Neural cell (in vitro differentiated cells): Measurements from ENCODE around the gene CUBN. TPM values are rescaled to one million over a fixed set of nuclear protein-coding genes. Genes with fewer than 3 reads are reported as not detected.

Source experiments
- H2AFZ ChIP-seq: fragments of 200-600, 300-800 bp; sonication (generic), shearing (Covaris generic); 2 replicates; pipeline ENCODE4 v1.6.0; 2014; ENCODE audit warnings: low read depth, mild to moderate bottlenecking, antibody characterized with exemption, low read length, moderate library complexity
- H3F3A ChIP-seq: fragments of 200-600 bp; shearing (Covaris generic); 2 replicates; pipeline ENCODE4 v1.6.1; 2016; ENCODE audit warnings: mild to moderate bottlenecking, moderate library complexity, mixed read lengths, antibody characterized with exemption, low read length; ENCODE audit not compliant: insufficient read depth, poor library complexity, severe bottlenecking
- H3K27ac ChIP-seq: fragments of 200-600, 300-800 bp; sonication (generic), shearing (Covaris generic); 2 replicates; pipeline ENCODE4 v1.5.1; 2014; ENCODE audit warnings: mild to moderate bottlenecking, low read length, moderate library complexity
- H3K27me3 ChIP-seq: fragments of 300-800, 200-600 bp; sonication (generic), shearing (Covaris generic); 2 replicates; pipeline ENCODE4 v1.6.0; 2014; ENCODE audit warnings: mild to moderate bottlenecking, low read depth, low read length, moderate library complexity; ENCODE audit not compliant: insufficient read depth
- H3K36me3 ChIP-seq: fragments of 300-800, 200-600 bp; sonication (generic), shearing (Covaris generic); 2 replicates; pipeline ENCODE4 v1.5.1; 2014; ENCODE audit warnings: mild to moderate bottlenecking, antibody characterized with exemption, low read length, moderate library complexity; ENCODE audit not compliant: insufficient read depth
- H3K4me2 ChIP-seq: fragments of 300-800, 200-600 bp; sonication (generic), shearing (Covaris generic); 2 replicates; pipeline ENCODE4 v1.6.0; 2014; ENCODE audit warnings: mild to moderate bottlenecking, low read length
- H3K4me3 ChIP-seq: fragments of 300-800, 200-600 bp; sonication (generic), shearing (Covaris generic); 2 replicates; pipeline ENCODE4 v1.5.1; 2014; ENCODE audit warnings: mild to moderate bottlenecking, low read length, moderate library complexity
- H3K79me2 ChIP-seq: fragments of 200-600 bp; shearing (Covaris generic); replicated peaks from 2 replicates; pipeline ENCODE4 v1.6.0; 2014; ENCODE audit warnings: mild to moderate bottlenecking, low read length, moderate library complexity; ENCODE audit not compliant: insufficient read depth
- H3K9ac ChIP-seq: fragments of 300-800, 200-600 bp; sonication (generic), shearing (Covaris generic); 2 replicates; pipeline ENCODE4 v1.6.1; 2016; ENCODE audit warnings: mild to moderate bottlenecking, low read length, mixed read lengths
- H3K9me2 ChIP-seq: fragments of 200-600 bp; shearing (Covaris generic); 2 replicates; pipeline ENCODE4 v1.6.1; 2016; ENCODE audit warnings: mild to moderate bottlenecking, low read length, mixed read lengths; ENCODE audit not compliant: insufficient read depth
- H3K9me3 ChIP-seq: fragments of 200-600, 300-800 bp; sonication (generic), shearing (Covaris generic); 2 replicates; pipeline ENCODE4 v1.6.1; 2016; ENCODE audit warnings: mild to moderate bottlenecking, mixed run types, low read length, moderate library complexity, mixed read lengths
- H4K20me1 ChIP-seq: fragments of 200-600 bp; shearing (Covaris generic); 2 replicates; pipeline ENCODE4 v1.6.1; 2016; ENCODE audit warnings: mild to moderate bottlenecking, mixed run types; ENCODE audit not compliant: insufficient read depth
- EP300 ChIP-seq: fragments of 450-650 bp; conservative IDR thresholded peaks from 2 replicates; pipeline ENCODE4 v1.6.1; 2014; ENCODE audit warnings: antibody characterized with exemption, mild to moderate bottlenecking, moderate library complexity; ENCODE audit not compliant: poor library complexity, severe bottlenecking
- EZH2 ChIP-seq: fragments of 200-600, 300-800 bp; shearing (Covaris generic), sonication (generic); IDR thresholded peaks from 2 replicates; pipeline ENCODE4 v1.6.1; 2014; ENCODE audit warnings: antibody characterized with exemption, low read length, borderline replicate concordance, mild to moderate bottlenecking; ENCODE audit not compliant: insufficient read depth, poor library complexity, severe bottlenecking
- POLR2AphosphoS5 ChIP-seq: IDR thresholded peaks from 2 replicates; pipeline ENCODE4 v1.6.1; 2012
- RAD21 ChIP-seq: fragments of 450-650 bp; conservative IDR thresholded peaks from 2 replicates; pipeline ENCODE4 v1.6.1; 2014; ENCODE audit warnings: antibody characterized with exemption, mild to moderate bottlenecking, moderate library complexity
- SMC3 ChIP-seq: fragments of 450-650 bp; conservative IDR thresholded peaks from 2 replicates; pipeline ENCODE4 v1.6.1; 2014; ENCODE audit warnings: antibody characterized with exemption, mild to moderate bottlenecking, moderate library complexity; ENCODE audit not compliant: poor library complexity
- TAF1 ChIP-seq: IDR thresholded peaks from 2 replicates; pipeline ENCODE4 v1.6.1; 2012; ENCODE audit warnings: low read depth
- polyA plus RNA-seq: library from polyadenylated mRNA; depleted of rRNA; stranded (reverse); fragments of >200 nt; gene quantifications from 2 replicates; pipeline ENCODE4 v1.2.3, GENCODE V29; 2014
- TF ChIP-seq, protein P1 (sequence below): fragments of 450-650 bp; IDR thresholded peaks from 2 replicates; pipeline ENCODE4 v1.5.1; 2014; ENCODE audit warnings: antibody characterized with exemption, mild to moderate bottlenecking, moderate library complexity; ENCODE audit not compliant: poor library complexity, severe bottlenecking
- TF ChIP-seq, protein P2 (sequence below): IDR thresholded peaks from 2 replicates; pipeline ENCODE4 v1.6.1; 2012; ENCODE audit warnings: borderline replicate concordance

Gene CUBN
- polyA plus RNA-seq, 1 donor from 2014 or later = 7.1 TPM

DNA sequence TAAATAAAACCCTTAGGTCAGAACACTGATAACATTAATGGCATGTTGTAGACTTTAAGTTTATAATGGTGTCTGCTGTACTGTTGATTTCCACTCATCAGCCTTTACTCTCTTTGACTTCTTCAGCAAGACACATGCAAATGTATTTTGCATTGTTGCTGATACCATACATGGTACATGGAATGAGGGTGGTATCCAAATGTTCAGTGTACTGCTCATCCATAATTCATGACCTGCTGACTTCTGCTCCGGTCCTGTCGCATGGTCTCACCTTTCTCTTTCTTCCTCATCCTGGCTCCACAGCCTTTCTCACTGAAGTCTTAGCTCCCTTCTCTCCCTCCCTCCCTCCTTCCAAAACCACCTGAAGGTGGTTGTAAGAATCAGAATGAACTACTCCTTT, 4.7 kb upstream of the CUBN start:
- Histone ChIP-seq H3K9ac (no peak overlapping the region), H2AFZ (no peak overlapping the region)
- TF ChIP-seq POLR2AphosphoS5 = no peak
- TF ChIP-seq SMC3 = no peak
- TF ChIP-seq, protein P1, sequence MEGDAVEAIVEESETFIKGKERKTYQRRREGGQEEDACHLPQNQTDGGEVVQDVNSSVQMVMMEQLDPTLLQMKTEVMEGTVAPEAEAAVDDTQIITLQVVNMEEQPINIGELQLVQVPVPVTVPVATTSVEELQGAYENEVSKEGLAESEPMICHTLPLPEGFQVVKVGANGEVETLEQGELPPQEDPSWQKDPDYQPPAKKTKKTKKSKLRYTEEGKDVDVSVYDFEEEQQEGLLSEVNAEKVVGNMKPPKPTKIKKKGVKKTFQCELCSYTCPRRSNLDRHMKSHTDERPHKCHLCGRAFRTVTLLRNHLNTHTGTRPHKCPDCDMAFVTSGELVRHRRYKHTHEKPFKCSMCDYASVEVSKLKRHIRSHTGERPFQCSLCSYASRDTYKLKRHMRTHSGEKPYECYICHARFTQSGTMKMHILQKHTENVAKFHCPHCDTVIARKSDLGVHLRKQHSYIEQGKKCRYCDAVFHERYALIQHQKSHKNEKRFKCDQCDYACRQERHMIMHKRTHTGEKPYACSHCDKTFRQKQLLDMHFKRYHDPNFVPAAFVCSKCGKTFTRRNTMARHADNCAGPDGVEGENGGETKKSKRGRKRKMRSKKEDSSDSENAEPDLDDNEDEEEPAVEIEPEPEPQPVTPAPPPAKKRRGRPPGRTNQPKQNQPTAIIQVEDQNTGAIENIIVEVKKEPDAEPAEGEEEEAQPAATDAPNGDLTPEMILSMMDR = no peak
- TF ChIP-seq TAF1 = no peak
- no peak for TF ChIP-seq RAD21
- TF ChIP-seq, protein P2, sequence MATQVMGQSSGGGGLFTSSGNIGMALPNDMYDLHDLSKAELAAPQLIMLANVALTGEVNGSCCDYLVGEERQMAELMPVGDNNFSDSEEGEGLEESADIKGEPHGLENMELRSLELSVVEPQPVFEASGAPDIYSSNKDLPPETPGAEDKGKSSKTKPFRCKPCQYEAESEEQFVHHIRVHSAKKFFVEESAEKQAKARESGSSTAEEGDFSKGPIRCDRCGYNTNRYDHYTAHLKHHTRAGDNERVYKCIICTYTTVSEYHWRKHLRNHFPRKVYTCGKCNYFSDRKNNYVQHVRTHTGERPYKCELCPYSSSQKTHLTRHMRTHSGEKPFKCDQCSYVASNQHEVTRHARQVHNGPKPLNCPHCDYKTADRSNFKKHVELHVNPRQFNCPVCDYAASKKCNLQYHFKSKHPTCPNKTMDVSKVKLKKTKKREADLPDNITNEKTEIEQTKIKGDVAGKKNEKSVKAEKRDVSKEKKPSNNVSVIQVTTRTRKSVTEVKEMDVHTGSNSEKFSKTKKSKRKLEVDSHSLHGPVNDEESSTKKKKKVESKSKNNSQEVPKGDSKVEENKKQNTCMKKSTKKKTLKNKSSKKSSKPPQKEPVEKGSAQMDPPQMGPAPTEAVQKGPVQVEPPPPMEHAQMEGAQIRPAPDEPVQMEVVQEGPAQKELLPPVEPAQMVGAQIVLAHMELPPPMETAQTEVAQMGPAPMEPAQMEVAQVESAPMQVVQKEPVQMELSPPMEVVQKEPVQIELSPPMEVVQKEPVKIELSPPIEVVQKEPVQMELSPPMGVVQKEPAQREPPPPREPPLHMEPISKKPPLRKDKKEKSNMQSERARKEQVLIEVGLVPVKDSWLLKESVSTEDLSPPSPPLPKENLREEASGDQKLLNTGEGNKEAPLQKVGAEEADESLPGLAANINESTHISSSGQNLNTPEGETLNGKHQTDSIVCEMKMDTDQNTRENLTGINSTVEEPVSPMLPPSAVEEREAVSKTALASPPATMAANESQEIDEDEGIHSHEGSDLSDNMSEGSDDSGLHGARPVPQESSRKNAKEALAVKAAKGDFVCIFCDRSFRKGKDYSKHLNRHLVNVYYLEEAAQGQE = no peak
- TF ChIP-seq EZH2 = no peak
- TF ChIP-seq EP300 = no peak

DNA sequence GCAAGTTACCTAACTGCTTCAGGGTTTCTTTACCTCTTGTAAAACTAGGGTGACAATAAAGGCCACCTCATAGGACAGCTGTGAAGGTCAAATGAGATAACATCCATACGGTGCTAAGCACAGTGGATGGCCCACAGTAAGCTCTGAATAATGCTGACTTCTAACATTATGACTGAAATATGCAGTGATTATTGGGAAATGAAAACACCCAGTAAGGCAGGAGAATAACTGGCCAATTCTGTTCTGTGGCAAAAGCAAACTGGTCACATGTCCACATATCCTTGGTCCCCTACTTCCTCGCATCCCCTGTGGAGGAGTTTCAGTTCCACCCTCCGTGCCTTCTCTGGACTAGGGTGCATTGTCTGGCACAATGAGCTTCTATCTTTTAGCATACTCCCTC, 1.4 kb downstream of the CUBN start:
- Histone ChIP-seq H3K9me2 (no peaks in the 10 kb centered on the region), H3K79me2 (no peaks in the 10 kb centered on the region), H2AFZ (no peak overlapping the region), H4K20me1 (no peaks in the 10 kb centered on the region), H3K4me3 (no peak overlapping the region), H3K9ac (no peak overlapping the region), H3K36me3 (no peaks in the 10 kb centered on the region), H3K4me2 (no peak overlapping the region), H3K27me3 (no peaks in the 10 kb centered on the region), H3K9me3 (no peaks in the 10 kb centered on the region), H3K27ac (no peak overlapping the region), H3F3A (no peaks in the 10 kb centered on the region)
- TF ChIP-seq RAD21 (no peak), POLR2AphosphoS5 (no peak)
- TF ChIP-seq, protein P1 = no peak

More for the DNA sequence above, 4.7 kb upstream of the CUBN start:
- Histone ChIP-seq H3K4me2 (no peak overlapping the region), H3K9me2 (no peaks in the 10 kb centered on the region), H3K36me3 (no peaks in the 10 kb centered on the region), H4K20me1 (no peaks in the 10 kb centered on the region), H3K4me3 (no peak overlapping the region), H3K27ac (no peak overlapping the region), H3K27me3 (no peaks in the 10 kb centered on the region), H3K79me2 (no peaks in the 10 kb centered on the region), H3K9me3 (no peaks in the 10 kb centered on the region), H3F3A (no peaks in the 10 kb centered on the region)
